ENCODE data around the gene KCNJ1. TPM values are rescaled to one million over a fixed set of nuclear protein-coding genes. Genes with fewer than 3 reads are reported as not detected.
A peak's percentile ranks its signal among the peaks of the same experiment; 100 is the strongest.

The KCNJ1 gene
- total RNA-seq, 1 donor from 2014 or later, result not detected

DNA sequence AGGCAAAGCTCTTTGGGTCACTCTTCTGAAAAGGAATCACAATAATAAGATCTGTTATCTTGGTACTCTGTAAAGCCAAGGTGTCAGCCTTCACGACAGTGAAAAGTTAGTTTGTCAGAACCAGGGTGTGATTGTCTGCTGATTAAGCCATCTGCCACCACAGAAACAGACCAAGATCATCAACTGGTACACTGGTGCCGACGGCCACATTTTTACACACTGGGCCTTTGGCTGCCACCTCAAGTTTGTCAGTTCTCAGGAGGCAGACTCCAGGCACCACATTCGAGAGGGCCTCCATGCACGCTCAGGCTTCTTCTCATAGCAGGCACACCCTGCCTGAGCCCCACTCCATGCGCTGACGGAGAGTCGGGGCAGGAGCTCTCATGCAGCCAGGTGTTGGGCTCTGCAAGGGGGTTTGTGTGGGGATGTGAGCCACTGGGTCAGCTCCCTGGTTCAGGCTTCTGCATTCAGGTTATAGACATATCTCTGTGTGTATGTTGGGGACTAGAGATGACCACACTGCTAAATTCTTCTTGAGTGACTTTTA lies 66.2 kb downstream of the KCNJ1 start:
- no peak for FAIRE-seq
- DNase-seq (ENCODE audit: low spot score in 2 of 2), result no peak

DNA sequence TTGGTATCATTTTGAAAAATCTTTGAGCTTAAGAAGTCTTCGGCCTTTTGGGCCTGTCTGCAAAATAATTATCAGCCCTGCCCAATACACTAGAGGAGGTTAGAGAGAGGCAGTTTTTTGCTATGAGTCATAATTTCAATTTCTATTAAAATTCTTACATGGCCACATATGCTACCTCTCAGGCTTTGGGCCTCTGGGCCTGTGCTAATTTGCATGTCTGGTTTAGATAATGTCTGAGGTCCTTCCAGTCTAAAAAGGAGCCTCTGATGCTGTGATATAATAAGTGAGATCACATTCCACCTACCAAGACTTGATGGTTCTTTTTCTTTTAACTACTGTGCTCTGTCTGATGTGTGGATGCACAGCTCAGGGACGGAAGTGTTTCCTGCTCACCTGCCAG lies 70.8 kb downstream of the KCNJ1 start:
- DNase-seq (ENCODE audit: low spot score in 2 of 2), result no peak
- FAIRE-seq, result no peak

DNA sequence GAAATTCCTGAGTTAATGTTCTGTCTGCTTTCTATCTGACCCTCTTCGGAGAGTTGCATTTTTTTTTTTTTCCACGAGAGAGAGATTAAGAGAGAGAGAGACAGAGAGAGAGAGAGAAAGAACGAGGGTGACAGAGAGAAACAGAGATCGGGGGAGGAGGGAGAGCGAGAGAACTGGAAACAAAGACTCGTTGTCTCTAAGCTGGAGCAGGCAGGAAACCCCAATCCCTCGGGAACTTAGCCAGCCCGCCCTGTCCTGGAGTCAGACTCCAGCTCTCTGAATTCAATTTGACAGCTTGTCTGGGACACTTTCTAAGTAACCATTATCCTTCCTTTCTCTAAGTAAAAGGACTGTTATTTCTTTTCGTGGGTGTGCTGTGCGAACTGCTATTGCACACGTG lies 76.9 kb downstream of the KCNJ1 start:
- DNase-seq (ENCODE audit: low spot score in 2 of 2) (peak; percentile 57), FAIRE-seq (no peak)

DNA sequence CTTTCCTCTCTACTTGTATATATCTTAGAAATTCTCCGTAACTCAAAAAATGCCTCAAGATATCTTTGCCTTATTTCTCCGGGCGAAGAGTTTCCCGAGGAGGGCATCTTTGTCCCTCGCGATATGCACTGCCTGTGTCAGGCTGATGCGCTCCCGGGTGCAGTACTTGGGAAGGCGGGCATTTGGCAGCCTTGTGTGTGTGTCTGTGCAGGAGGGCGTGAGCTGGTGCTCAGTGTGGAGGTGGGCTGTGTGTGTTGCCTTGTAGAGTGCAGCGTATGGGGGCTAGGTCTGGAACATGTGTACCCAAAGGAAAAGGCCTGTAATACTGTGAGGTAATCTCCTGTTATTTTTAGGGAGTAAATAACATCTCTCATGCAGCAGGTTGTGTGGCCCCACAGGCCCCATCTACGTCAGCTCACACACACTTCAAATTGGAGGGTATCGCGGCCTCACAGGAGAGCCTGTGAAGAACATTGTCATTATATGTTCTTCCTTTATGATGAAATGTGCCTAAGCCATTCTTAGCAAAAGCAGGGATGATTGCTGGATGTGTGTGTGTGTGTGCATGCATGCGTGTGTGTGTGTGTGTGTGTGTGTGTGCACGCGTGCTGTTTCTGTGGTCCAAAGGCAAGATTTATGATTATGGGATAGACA lies 77.5 kb downstream of the KCNJ1 start:
- DNase-seq (ENCODE audit: low spot score in 2 of 2) (no peak), FAIRE-seq (no peak)

Other genes starting within 250 kb of the KCNJ1 start
- 3.7 TPM for gene FLI1, start 173.2 kb downstream of the KCNJ1 start, total RNA-seq
- gene KCNJ5, start 24.1 kb upstream of the KCNJ1 start, total RNA-seq, result 0.82 TPM
- gene TP53AIP1, start 75.6 kb upstream of the KCNJ1 start, total RNA-seq, result 0.41 TPM